HG02642 (cell line): ENCODE results near the gene SLX9.

Experiments
- ATAC-seq: cut with Tn5 transposase; IDR thresholded peaks from one replicate; pipeline ENCODE4 v1.9.1; 2021; ENCODE audit warnings: mild to moderate bottlenecking; ENCODE audit not compliant: unreplicated experiment, poor library complexity

The SLX9 gene

DNA sequence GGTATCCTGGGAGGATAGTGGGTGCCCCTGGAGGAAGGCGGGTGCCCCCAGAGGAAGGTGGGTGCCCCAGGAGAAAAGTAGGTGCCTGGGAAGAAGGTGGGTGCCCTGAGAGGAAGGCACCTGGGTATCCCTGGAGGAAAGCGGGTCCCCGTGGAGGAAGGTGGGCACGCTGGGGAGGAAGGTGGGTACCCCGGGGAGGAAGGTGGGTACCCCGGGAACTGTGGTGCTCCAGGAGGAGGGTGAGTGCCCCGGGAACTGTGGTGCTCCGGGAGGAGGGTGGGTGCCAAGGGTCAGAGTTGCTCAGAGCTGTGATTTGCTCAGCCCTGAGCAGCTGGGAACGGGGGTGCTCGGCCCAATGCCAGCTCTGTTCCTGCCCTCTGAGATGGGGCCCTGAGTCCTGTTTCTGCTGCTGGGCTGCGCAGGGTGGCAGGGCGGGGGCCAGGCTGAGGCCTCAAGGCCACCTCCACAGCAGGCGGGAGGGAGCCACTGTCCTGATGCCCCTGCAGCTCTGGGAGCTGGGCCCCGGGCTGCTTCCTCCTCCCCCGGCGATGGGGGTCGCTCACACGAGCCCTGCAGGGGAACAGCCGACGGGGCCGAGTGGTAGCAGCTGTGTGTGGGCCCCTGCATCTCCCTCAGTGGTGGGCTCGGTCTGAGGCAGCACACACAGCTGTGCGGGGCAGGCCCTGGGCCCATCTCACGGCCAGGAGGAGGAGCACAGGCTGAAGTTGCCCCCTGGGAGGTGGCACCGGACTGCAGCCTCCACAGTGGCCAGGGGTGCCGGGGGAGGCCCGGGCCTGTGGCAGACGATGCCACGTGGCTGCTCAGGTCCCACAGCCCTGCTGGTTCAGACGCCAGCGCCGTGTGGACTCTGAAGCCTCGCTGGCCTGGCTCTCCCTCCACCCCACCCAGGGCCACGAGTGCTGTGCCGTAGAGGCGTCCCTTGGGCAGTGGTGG lies 57.4 kb downstream of the SLX9 start:
- no peak for ATAC-seq

DNA sequence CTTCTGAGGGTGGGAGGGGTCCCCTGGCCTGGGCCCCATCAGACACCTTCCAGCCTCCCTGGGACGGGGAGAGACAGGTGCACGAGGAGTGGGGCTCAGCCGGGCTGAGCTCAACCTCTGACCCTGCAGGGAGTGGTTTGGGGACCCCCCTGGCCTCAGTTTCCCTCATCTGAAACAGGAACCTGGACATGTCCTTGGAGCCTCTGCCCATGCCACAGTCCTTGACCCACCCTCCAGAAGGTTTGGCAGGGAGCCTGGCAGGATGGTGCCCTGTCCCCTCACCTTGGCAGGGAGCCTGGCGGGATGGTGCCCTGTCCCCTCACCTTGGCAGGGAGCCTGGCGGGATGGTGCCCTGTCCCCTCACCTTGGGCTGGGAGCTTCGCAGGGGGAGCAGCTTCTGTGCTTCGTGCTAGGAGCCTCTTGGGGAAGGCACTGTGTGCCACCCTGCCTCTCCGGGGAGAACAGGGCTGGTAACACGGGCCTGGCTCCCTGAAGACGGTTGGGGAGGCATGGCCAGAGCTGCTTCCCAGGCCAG lies 58.3 kb downstream of the SLX9 start:
- no peak for ATAC-seq

DNA sequence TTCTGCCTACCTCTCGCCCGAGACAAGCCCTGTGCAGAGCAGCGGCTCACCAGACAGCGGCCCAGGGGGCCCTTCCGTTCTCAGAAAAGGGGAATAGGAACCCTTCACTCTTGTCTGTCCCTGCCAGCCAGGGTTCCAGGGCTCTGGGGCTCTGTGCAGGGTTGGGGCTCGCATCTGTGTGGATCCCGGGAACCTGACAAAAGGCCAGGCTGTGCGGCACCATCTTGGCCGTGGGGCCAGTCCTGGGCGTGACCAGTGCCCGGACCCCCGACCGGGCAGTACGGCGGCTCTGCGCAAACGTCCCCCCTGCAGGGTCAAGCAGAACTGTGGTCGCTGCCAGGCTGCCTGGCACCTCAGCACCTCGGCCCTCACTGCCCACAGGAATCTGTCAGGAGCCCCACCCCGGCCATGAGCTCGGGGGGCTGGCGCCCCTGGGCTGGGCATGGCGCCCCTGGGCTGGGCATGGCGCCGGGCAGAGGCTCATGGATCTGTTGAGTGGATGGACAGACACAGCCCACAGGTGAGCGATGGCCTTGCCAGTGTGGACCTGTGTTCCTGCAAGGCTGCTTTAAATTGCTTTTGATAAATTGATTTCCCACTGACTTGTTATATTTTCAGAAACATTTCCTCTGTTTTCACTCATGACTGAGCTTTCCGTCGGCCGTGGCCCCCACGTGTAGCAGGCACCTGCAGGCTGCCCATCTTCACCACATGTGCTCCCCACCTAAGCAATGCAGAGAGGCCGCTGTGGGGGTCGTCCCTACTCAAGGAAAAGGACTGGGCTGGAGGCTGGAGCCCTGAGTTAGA lies 59.0 kb downstream of the SLX9 start:
- ATAC-seq, result no peak

DNA sequence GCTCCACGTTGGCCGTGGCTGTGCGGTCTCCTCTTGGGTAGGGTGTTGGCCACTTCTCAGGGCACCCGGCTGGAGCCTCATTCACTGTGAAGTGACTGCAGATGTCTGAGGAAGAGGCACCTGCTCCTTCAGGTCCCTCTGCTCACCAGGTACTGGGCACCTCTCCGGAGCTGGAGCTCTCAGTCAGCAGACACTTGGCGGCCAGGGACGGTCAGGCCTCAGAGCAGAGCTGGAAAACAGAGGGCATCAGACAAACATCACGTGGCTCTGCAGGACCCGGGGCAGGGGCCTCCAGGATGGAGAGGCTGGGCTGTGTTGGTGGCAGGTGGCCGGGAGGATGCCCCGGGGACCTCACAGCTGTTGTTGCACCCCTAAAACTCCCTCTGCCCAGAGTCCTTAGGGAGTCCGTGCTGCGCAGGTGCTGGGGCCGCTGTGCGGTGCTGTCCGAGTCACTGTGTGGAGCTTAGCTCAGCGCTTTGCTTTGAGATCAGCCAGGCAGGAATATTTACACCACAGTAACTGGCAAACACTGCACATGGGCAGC lies 59.7 kb downstream of the SLX9 start:
- ATAC-seq, result no peak

DNA sequence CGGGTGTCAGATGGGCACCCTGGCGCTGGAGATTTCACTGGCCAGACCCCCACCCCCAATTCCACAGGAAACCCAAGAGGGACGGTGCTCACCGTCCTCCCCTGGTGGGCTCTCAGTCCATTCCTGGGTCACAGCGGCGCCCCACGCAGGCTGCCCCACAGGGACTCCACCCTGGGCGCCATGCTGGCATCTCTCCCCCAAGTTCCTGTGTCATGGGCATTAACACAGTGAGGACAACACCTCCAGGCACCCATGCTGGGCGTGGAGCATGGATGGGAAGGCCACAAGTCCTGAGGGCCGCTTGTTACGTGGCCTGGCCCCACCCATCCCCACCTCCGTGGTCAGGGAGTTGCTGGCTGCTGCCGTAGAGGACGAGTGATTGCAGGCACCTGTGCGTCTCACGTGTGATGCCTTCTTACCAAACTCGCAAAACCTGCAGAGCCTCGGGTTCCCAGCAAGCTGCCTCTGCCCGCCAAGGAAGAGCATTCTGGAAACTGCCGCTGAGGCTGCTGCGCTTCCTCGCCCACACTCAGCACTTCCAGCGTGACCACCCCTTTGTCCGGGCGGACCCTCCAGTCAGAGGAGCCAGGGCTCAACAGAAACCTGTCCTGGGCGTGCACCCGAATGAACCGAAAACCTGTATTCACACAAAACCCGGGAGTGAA lies 60.3 kb downstream of the SLX9 start:
- no peak for ATAC-seq

DNA sequence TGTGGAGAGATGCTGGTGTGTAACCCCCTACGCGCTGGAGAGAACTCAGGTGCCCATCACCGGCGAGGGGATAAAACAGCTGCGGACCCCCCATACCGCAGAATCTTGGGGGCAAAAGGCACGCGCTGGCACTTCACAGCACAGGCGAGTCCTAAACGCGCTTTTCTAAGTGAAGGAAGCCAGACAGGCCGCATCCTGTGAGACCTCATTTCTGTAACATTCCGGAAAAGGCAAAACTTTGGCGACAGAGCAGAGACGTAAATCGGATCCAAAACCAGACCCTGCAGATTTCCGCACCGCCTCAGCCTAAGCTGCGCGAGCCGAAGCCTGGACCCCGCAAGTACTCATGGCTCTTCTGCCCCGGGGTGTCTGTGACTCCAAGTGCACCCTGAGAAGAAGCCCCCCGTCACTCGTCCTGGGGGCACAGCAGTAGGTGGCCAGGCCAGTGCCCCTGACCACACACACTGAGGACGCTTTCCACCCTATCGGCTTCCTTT lies 60.9 kb downstream of the SLX9 start:
- ATAC-seq, result no peak

DNA sequence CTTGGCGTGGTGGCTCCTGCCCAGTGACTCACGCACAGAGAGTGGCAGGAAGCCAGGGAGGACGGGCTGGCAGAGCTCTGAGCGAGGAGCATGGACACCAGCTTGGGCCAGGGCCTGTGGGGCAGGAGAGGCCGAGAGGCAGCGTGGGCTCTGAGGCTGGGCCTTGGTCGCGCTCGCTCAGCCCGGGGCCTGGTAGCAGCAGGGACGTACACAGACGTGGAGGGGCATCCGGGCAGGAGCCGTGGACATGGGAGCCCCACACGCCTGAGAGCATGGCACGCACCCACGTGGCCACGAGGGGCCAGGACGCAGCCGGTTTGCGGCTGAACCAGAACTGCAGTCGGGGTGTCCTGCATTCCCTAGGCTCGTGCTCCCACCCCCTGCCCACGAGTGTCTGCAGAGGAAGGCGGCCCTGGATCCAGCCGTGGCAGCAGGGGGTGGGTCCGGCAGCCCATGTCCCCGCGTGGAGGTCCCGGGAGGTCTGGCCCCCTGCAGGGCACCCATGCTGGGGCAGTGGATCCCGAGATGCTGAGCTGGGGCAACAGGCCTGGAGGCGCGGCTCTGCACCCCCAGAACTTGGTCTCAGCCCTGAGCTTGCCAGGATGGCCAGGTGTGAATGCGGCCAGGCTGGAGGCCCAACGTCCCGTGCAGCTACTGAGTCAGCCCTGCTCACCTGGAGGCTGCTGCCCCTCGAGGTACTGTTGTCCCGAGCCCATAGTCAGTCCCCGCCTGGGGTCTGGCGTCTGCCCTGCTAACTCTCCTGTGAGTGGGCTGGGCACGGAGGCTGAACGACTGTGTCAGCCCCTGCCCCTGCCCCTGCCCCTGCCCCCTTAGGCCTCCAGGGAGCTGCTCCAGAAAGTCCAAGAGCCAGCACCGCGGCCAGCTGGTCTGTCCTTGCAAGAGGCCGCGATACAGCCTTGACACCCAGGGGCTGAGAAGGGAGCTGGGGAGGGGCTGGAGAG lies 61.6 kb downstream of the SLX9 start:
- no peak for ATAC-seq

DNA sequence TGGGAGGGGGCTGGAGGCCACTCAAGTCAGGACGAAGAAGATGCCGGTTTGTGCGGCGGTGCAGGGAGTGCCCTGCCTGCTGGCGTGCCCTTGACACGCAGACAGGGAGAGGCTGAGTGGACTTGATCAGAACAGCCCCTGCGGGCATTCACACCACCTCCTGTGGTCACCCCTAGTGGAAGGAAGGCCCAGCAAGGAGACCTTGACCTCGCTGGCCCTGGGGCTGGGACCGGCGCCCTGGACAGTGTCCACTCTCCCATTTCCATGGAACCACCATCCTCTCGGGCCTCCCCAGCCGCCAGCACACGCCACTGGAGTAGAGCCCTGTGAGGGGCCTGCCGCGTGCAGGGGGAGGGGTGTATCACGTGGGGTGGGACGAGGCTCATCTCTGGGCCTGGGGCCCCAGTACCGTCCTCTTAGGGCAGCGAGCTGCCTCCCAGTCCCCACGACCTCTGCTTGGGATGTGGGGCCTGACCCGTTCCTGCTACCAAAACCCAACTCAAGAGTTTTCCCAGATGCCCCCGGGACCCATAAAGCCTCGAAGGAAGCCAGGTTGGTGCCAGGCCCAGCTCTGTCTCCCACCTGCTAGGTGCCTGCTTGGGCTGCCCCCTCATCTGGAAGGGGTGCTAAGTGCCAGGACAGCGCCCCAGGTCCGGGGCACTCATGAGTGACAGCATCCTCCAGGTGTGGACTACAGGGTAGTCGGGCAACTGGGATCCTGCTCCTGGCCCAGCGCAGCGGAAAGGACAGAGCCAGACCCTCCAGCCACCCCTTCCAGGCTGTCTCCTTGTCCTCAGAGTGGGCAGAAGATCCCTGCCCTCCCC lies 62.8 kb downstream of the SLX9 start:
- ATAC-seq, result no peak

DNA sequence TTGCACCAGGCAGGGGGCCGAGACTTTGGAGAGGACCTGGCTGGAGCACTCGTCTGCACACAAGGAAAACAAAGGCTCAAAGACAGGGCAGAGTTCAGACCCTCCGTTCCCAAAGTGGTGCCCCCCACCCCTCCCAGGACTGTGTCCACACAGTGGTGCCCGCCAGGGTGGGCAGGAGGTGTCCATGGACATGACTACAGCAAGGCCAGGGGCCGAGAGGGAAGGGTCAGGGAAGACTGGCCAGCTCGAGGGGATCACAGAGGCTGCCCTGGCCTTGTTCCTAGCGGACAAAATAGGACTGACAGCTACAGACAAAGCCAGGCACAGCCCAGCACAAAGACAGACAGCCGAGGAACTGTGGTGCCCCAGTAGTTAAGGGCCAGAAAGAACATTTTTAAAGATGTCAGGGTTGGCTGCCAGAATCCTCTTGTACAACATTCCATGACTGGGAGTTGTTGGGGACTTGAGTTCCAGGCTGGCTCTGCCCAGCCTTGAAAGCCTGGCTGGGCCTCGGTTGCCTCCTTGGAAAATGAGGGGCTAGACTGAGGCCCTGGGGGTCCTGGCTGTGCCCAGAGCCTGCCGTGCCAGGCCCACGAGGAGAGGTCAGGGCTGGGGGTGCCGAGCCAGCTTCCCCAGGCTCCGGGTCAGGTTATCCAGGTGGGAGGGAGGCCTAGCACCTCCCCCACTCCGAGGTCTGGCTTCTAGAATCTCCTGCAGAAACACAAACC lies 63.7 kb downstream of the SLX9 start:
- no peak for ATAC-seq

DNA sequence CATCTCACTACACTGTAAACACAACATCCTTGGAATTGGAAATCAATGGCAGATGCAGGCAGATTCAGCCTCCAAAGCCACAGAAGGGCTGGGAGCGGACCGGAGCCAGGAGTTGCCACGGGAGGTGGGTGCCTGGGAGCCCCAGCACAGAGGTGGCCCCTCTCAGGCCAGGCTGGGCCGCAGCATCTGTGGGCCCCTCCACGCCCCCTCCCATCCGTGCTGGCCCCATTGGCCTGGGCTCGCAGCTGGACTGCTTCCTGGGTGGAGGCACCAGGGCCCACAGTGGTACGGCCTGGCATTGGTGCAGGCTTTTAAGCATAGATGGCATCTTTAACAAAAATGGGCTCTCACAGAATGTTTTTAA lies 64.2 kb downstream of the SLX9 start:
- ATAC-seq, result no peak

DNA sequence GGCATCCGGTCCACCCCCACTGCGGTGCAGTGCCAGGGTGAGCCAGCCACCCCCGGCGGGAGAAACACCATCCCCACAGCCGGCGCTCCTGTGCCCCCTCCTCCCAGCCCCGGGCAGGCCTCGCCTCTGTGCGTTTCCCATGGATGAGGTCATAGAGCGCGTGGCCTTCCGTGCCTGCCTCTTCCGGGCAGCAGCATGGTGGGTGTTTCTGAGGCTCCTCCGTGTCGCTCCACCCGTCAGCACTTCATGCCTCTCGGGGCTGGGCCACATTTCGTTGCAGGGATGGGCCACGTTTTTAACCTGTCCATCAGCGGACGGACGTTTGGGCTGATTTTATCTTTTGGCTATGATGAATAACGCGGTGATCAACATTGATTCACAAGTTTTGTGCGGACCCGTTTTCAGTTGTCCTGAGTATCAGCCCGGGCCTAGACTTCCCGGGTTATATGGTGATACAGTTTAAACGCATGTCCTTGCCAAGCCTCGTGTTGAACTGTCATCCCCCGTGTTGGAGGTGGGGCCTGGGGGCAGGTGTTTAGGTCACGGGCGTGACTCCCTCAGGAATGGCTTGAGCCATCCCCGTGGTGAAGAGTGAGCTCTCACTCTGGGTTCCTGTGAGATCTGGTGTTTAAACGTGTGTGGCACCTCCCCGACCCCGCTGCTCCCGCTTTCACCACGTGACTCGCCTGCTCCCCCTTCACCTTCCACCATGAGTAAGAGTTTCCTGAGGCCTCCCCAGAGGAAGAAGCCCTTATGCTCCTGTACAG lies 64.8 kb downstream of the SLX9 start:
- no peak for ATAC-seq

DNA sequence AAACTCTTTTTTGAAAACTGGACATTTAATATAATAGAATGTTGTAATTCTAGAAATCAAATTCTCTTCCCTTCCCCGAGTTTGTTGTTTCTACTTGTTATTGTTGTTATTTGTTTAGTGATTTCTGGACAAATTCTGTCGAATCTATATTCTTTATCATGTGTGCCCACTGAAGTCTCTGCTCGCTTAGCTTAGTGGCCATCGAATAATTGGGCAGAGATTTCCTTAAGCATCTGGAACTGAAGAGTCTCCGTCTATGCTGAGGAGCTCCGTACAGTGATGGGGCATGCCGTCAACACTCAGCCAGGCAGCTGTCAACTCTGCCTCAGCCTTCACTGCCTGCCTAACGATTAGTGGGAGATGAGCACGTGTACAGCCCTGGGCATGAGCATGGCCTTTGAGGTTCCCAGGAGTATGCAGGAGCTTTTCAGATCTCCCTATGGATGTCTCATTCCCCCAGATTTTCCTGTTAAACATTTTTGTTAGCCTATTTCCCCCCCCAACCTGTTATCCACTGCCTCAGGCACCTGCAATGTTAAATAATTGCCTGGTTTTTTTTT lies 66.8 kb downstream of the SLX9 start:
- no peak for ATAC-seq

DNA sequence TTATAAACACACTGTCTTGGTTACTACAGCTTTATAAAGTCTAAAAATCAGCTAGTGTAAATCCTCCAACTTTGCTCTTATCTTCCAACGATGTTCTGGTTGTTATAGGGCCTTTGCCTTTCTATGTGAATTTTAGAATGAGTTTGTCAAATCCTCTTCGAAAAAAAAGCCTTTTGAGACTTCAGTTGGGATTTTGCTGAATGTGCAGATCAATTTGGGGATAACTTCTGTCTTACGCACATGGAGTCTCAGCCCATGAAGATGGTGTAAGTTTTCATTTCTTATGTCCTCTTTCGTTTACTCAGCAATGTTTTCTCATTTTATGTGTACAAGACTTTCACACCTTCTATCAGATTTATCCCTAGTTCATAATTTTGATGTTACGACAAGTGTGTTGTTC lies 69.8 kb downstream of the SLX9 start:
- no peak for ATAC-seq

DNA sequence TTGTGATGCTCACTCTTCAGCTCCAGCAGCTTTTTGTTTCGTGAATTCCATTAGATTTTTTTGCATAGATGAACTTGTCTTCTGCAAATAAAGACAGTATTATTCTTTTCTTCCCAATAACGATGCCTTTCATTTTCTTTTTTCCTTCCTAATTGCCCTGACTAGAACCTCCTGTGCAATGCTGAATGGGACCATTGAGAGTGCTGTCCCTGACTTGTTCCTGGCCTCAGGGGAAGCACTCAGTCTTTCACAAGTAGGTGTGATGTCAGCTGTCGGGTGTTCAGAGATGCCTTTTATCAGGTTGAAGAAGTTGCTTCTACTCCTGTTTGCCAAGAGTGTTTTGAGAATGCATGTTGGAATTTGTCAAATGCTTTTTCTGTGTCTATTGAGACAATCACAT lies 70.3 kb downstream of the SLX9 start:
- no peak for ATAC-seq

DNA sequence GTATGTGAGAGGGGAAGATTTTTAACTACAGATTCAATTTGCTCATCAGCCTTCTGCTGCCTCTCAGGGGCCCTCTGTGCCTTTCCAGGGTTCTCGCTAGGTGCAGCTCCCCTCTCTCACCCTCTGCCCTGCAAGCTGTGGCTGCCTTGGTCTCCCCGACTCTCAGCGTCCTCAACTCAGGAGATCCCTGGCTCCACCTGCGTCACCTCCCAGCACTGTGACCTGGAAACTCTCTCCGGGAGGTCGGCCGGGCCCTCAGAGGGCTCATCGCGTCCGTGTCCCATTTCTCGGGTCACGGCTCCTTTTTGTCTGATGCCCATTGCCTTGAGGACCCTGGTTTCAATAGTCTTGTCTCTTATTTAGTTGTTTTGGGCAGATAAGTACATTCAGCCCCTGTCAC lies 71.0 kb downstream of the SLX9 start:
- ATAC-seq, result no peak

DNA sequence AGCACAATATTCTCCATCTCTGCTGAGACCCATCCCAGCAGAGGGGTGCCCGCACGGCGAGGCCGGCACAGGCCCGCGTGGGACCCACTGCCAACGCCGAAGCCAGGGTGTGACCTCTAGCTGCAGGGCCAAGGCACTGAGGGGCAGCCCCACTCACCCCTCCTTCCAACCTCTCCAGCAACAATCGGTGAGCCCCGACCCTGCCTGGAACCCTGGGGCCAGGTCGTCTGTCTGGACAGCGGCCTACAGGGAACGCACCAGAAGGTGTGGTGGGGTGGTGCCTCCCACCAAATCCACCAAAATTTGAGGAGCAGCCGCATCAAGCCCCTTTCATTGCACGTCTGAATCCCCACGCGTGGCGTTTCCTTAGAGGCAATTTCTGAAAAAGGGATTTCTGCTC lies 71.6 kb downstream of the SLX9 start:
- ATAC-seq, result no peak
